ENCODE measurements around the gene RABGGTB.
"Not testable (repeated sequence)": the region's sequence is repeated elsewhere in the genome, so short reads cannot be mapped to it uniquely, and the experiment has no call there.

DNA sequence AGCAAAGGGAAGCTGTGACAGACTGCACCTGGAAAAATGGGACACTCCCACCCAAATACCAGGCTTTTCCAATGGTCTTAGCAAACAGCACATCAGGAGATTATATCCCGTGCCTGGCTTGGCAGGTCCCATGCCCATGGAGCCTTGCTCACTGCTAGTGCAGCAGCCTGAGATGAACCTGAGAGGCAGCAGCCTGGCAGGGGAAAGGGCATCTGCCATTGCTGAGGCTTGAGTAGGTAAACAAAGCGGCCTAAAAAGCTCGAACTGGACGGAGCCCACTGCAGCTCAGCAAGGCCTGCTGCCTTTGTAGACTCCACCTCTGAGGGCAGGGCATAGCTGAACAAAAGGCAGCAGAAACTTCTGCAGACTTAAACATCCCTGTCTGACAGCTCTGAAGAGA lies 8.2 kb upstream of the RABGGTB start:
- TF ChIP-seq, protein P1, sequence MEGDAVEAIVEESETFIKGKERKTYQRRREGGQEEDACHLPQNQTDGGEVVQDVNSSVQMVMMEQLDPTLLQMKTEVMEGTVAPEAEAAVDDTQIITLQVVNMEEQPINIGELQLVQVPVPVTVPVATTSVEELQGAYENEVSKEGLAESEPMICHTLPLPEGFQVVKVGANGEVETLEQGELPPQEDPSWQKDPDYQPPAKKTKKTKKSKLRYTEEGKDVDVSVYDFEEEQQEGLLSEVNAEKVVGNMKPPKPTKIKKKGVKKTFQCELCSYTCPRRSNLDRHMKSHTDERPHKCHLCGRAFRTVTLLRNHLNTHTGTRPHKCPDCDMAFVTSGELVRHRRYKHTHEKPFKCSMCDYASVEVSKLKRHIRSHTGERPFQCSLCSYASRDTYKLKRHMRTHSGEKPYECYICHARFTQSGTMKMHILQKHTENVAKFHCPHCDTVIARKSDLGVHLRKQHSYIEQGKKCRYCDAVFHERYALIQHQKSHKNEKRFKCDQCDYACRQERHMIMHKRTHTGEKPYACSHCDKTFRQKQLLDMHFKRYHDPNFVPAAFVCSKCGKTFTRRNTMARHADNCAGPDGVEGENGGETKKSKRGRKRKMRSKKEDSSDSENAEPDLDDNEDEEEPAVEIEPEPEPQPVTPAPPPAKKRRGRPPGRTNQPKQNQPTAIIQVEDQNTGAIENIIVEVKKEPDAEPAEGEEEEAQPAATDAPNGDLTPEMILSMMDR (IDR thresholded peaks at IDR 0.05): not testable (repeated sequence)
- TF ChIP-seq FOXJ3 (CRISPR knock-in tag; IDR thresholded peaks at IDR 0.05; ENCODE audit: borderline replicate concordance); ETV6 (CRISPR knock-in tag; IDR thresholded peaks at IDR 0.05); SMAD3 (CRISPR knock-in tag; IDR thresholded peaks at IDR 0.05; ENCODE audit: borderline replicate concordance); ESRRA (CRISPR knock-in tag; IDR thresholded peaks at IDR 0.05; ENCODE audit: borderline replicate concordance); SMAD4 (CRISPR knock-in tag; IDR thresholded peaks at IDR 0.05); ZNF121 (CRISPR knock-in tag; IDR thresholded peaks at IDR 0.05); ELF4 (CRISPR knock-in tag; IDR thresholded peaks at IDR 0.05; ENCODE audit: low read depth): not testable (repeated sequence)

Measured in WTC11 (cell line).